ENCODE measurements around the gene NR2F1.
A peak's percentile ranks its signal among the peaks of the same experiment; 100 is the strongest.

The NR2F1 gene

DNA sequence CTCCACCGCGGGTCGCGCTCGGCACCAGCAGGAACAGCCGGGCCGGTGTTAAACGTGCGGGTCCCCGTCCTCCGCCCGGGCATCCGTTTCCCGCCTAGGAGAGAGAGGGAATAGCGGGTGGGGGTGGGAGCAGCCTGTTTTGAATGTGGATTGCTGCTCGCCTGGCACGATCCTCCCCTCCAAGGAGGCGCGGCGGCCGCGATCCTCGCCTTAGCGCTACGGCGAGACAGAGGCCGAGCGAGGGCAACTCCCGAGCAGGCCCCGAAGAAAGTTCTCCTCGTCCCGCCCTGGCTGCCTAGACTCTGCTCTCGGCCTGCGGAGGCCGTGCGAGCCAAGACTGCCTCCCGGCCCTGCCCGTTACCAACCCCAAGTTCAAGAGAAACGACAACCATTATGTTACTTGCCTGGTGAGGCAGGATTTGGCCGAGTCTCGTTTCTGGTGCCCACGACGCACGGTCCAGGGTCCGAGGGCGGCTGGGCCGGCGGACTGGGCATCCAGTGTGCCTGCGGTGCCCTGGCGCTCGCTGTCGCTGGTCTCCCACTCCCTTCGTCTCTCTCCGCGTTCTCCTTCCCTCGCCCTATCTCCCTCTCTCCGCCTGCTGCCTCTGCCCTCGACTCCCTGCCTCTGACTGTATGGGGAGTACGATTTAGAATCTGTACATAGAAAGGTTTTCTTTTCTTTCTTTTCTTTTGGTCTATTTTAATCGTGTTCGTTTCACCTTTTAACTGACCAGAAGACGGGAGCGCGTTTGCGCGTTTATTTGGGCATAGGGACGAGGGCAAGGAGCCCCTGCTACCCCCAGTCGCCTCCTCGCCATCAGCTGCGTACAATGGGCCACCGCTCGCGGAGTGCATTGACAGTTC lies 2.7 kb upstream of the NR2F1 start:
- TF ChIP-seq, protein P1, sequence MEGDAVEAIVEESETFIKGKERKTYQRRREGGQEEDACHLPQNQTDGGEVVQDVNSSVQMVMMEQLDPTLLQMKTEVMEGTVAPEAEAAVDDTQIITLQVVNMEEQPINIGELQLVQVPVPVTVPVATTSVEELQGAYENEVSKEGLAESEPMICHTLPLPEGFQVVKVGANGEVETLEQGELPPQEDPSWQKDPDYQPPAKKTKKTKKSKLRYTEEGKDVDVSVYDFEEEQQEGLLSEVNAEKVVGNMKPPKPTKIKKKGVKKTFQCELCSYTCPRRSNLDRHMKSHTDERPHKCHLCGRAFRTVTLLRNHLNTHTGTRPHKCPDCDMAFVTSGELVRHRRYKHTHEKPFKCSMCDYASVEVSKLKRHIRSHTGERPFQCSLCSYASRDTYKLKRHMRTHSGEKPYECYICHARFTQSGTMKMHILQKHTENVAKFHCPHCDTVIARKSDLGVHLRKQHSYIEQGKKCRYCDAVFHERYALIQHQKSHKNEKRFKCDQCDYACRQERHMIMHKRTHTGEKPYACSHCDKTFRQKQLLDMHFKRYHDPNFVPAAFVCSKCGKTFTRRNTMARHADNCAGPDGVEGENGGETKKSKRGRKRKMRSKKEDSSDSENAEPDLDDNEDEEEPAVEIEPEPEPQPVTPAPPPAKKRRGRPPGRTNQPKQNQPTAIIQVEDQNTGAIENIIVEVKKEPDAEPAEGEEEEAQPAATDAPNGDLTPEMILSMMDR (IDR thresholded peaks at IDR 0.05): no peak
- no peaks in the 10 kb centered on the region for H3K9me3 ChIP-seq
- peak overlapping the region; percentile 42 to 47 for H3K4me3 ChIP-seq (ENCODE audit: low read depth in 1 of 2, low read length in 1 of 2)
- H3K36me3 ChIP-seq: no peaks in the 10 kb centered on the region
- no peak overlapping the region for H3K27ac ChIP-seq
- H3K27me3 ChIP-seq: peaks cover 100% of the 10 kb centered on the region
- peaks cover 36 to 43% of the 10 kb centered on the region in 2 experiments for H3K4me1 ChIP-seq (ENCODE audit: control insufficient read depth in 1 of 2, insufficient read depth in 1 of 2, low read depth in 1 of 2, low read length in 1 of 2)

- Histone ChIP-seq H3K36me3 (no peaks in the 10 kb centered on the region), H3K9me3 (no peaks in the 10 kb centered on the region), H3K4me3 (ENCODE audit: low read depth in 1 of 2, low read length in 1 of 2) (peak within 1 kb of the TSS; percentile 42 to 47), H3K27ac (no peak within 1 kb of the TSS), H3K4me1 (ENCODE audit: control insufficient read depth in 1 of 2, insufficient read depth in 1 of 2, low read depth in 1 of 2, low read length in 1 of 2) (peaks cover 36 to 49% of the 10 kb centered on the region in 2 experiments), H3K27me3 (peaks cover 100% of the 10 kb centered on the region)
- TF ChIP-seq, protein P1 (IDR thresholded peaks at IDR 0.05): no peak
These were observed 2.0 kb upstream of the NR2F1 start, which contains the start of gene NR2F1-AS1 for GRCh38 chr5:93580927-93581445. Gene NR2F1-AS1 (minus strand): TSS chr5:93581219.

- TF ChIP-seq, protein P1 (IDR thresholded peaks at IDR 0.05): no peak
- H3K27me3 ChIP-seq: peaks cover 100% of the 10 kb centered on the region
These were observed 907 bp upstream of the NR2F1 start for GRCh38 chr5:93582167-93582462.

DNA sequence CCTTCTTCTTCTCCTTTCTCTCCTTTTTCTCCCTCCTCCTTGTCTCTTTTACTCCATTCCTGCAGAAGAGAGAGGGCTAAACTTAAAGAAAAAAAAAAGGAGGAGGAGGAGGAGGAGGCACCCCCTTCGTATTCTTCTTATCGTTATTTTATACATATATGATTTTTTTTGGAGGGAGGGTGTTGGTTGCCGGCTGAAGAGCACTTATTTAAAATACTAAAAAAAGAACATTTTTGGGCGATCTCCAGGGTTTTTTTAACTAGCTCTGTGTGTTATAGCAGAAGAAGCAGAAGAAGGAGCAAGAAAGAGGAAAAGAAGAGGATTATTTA lies 381 bp downstream of the NR2F1 start:
- TF ChIP-seq, protein P1 (IDR thresholded peaks at IDR 0.05): no peak
- H3K27me3 ChIP-seq: peaks cover 100% of the 10 kb centered on the region
- H3K36me3 ChIP-seq: no peaks in the 10 kb centered on the region
- peaks cover 36 to 54% of the 10 kb centered on the region in 2 experiments for H3K4me1 ChIP-seq (ENCODE audit: control insufficient read depth in 1 of 2, insufficient read depth in 1 of 2, low read depth in 1 of 2, low read length in 1 of 2)
- no peaks in the 10 kb centered on the region for H3K9me3 ChIP-seq
- H3K4me3 ChIP-seq (ENCODE audit: low read depth in 1 of 2, low read length in 1 of 2): peak overlapping the region in 1 of 2 experiments; percentile 43
- H3K27ac ChIP-seq: no peak overlapping the region

More at GRCh38 chr5:93582167-93582462, 907 bp upstream of the NR2F1 start:
- Histone ChIP-seq H3K4me3 (ENCODE audit: low read depth in 1 of 2, low read length in 1 of 2) (no peak overlapping the region), H3K27ac (no peak overlapping the region), H3K36me3 (no peaks in the 10 kb centered on the region), H3K9me3 (no peaks in the 10 kb centered on the region), H3K4me1 (ENCODE audit: control insufficient read depth in 1 of 2, insufficient read depth in 1 of 2, low read depth in 1 of 2, low read length in 1 of 2) (peaks cover 36 to 49% of the 10 kb centered on the region in 2 experiments)

DNA sequence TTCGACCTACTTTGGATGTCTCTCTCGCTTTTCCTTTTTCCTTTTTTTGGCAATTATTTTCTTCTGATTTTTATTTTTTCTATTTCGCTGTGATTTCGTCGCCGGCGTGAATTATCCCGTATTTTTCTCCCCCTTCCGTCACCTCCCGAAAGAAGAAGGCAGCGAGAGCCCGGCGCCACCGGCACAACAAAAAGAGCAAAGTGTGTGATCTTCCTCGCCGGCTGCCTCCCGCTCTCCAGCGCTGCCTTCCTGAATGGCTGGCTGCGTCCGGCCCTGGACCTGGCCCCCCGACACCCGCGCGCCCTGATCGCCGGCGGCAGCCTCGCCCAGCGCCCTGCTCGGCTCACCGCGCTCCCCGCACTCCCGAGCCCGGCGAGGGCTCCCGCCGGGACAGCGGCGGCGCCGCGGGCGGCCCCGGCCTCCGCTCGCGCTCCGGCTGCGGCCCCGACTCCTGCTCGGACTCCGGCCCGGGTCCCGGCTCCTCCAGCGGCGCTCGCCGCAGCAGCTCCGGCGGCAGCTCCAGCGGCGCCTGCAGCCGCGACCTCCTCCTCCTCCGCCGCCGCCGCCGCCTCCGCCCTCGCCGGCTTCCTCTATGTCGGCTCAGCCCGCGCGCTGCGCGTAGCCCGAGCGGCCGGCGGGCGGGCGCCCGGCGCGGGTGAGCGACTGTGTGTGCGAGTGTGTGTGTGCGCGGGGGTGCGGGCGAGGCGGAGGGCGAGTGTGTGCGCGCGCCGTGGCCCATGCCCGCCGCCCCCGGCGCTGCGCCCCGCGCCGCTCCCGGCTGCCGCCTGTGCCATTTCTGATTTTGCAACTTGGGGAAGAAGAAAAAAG lies 960 bp downstream of the NR2F1 start:
- H3K27me3 ChIP-seq: peaks cover 100% of the 10 kb centered on the region
- TF ChIP-seq, protein P1 (IDR thresholded peaks at IDR 0.05): no peak
- H3K4me1 ChIP-seq (ENCODE audit: control insufficient read depth in 1 of 2, insufficient read depth in 1 of 2, low read depth in 1 of 2, low read length in 1 of 2): peaks cover 34 to 52% of the 10 kb centered on the region in 2 experiments
- H3K4me3 ChIP-seq (ENCODE audit: low read depth in 1 of 2, low read length in 1 of 2): peak overlapping the region; percentile 38 to 43
- no peak overlapping the region for H3K27ac ChIP-seq
- H3K36me3 ChIP-seq: no peaks in the 10 kb centered on the region
- no peaks in the 10 kb centered on the region for H3K9me3 ChIP-seq

Data from neutrophil (primary cell).